Mesenchymal stem cell (in vitro differentiated cells and primary cell): ENCODE measurements around the gene GTPBP3.

ENCODE experiments used
- DNase-seq: peaks from one replicate; pipeline ENCODE4 v3.0.0-alpha.2; 2013
- H2AFZ ChIP-seq: one replicate; pipeline ENCODE4 v1.6.1; 2013; ENCODE audit warnings: low read depth, mild to moderate bottlenecking, control low read depth, inconsistent platforms, low read length, moderate library complexity
- H2AK5ac ChIP-seq: 2 replicates; pipeline ENCODE4 v1.6.1; 2013; ENCODE audit warnings: low read length, moderate library complexity, mild to moderate bottlenecking, inconsistent platforms; ENCODE audit not compliant: severe bottlenecking
- H2BK120ac ChIP-seq: one replicate; pipeline ENCODE4 v1.6.1; 2013; ENCODE audit warnings: low read depth, mild to moderate bottlenecking, inconsistent platforms, low read length, moderate library complexity
- H2BK12ac ChIP-seq, 2 experiments: one replicate each; pipeline ENCODE4 v1.6.1; 2013; ENCODE audit warnings: inconsistent platforms in 2 of 2, low read length in 2 of 2, mild to moderate bottlenecking in 2 of 2, moderate library complexity in 2 of 2, control low read depth in 1 of 2
- H2BK15ac ChIP-seq: one replicate; pipeline ENCODE4 v1.6.1; 2013; ENCODE audit warnings: mild to moderate bottlenecking, low read depth, inconsistent platforms; ENCODE audit not compliant: poor library complexity, severe bottlenecking
- H2BK5ac ChIP-seq: 2 replicates; pipeline ENCODE4 v1.6.1; 2013; ENCODE audit warnings: low read depth, mild to moderate bottlenecking, low read length, control low read depth, inconsistent platforms; ENCODE audit not compliant: poor library complexity, severe bottlenecking
- H3K14ac ChIP-seq, 2 experiments: one replicate each; pipeline ENCODE4 v1.6.1; 2013; ENCODE audit warnings: inconsistent platforms in 2 of 2, low read length in 2 of 2, control low read depth in 1 of 2, mild to moderate bottlenecking in 1 of 2, moderate library complexity in 1 of 2
- H3K18ac ChIP-seq, 2 experiments: one replicate each; pipeline ENCODE4 v1.6.1; 2013; ENCODE audit warnings: inconsistent platforms in 2 of 2, low read length in 2 of 2, control low read depth in 1 of 2, low read depth in 1 of 2, mild to moderate bottlenecking in 1 of 2
- H3K23ac ChIP-seq, 2 experiments: one replicate each; pipeline ENCODE4 v1.6.1; 2013; ENCODE audit warnings: inconsistent platforms in 2 of 2, low read length in 2 of 2, mild to moderate bottlenecking in 2 of 2, moderate library complexity in 2 of 2, control low read depth in 1 of 2
- H3K27ac ChIP-seq: 2 replicates; pipeline ENCODE4 v1.5.1; 2013; ENCODE audit warnings: mild to moderate bottlenecking, moderate library complexity, low read length, control low read depth, inconsistent platforms; ENCODE audit not compliant: poor library complexity, severe bottlenecking
- H3K27me3 ChIP-seq, 2 experiments: 2 replicates each; pipeline versions ENCODE4 v1.6.1 to v1.7.0; 2013; ENCODE audit warnings: low read length in 2 of 2, mild to moderate bottlenecking in 2 of 2, moderate library complexity in 2 of 2, control low read depth in 1 of 2, inconsistent platforms in 1 of 2; ENCODE audit not compliant: control insufficient read depth in 1 of 2, insufficient read depth in 1 of 2
- H3K36me3 ChIP-seq, 2 experiments: 2 replicates each; pipeline versions ENCODE4 v1.6.1 to v1.7.0; 2013; ENCODE audit warnings: low read length in 2 of 2, control low read depth in 1 of 2, inconsistent platforms in 1 of 2, low read depth in 1 of 2, mild to moderate bottlenecking in 1 of 2; ENCODE audit not compliant: insufficient read depth in 2 of 2, control insufficient read depth in 1 of 2
- H3K4ac ChIP-seq, 2 experiments: one replicate each; pipeline ENCODE4 v1.6.1; 2013; ENCODE audit warnings: inconsistent platforms in 2 of 2, low read length in 2 of 2, mild to moderate bottlenecking in 2 of 2, moderate library complexity in 2 of 2, control low read depth in 1 of 2, low read depth in 1 of 2
- H3K4me1 ChIP-seq: 2 replicates; pipeline ENCODE4 v1.6.1; 2013; ENCODE audit warnings: low read depth, low read length, control low read depth; ENCODE audit not compliant: control insufficient read depth, insufficient read depth
- H3K4me2 ChIP-seq: 2 replicates; pipeline ENCODE4 v1.6.1; 2013; ENCODE audit warnings: low read length, mild to moderate bottlenecking, inconsistent platforms; ENCODE audit not compliant: poor library complexity, severe bottlenecking
- H3K4me3 ChIP-seq, 2 experiments: 2 replicates each; pipeline versions ENCODE4 v1.5.1 to v1.7.0; 2013; ENCODE audit warnings: low read length in 2 of 2, mild to moderate bottlenecking in 2 of 2, control low read depth in 1 of 2, low read depth in 1 of 2; ENCODE audit not compliant: insufficient read depth in 1 of 2
- H3K79me1 ChIP-seq: replicated peaks from 2 replicates; pipeline ENCODE4 v1.6.1; 2013; ENCODE audit warnings: mild to moderate bottlenecking, control low read depth, low read length, inconsistent platforms; ENCODE audit not compliant: poor library complexity, severe bottlenecking
- H3K9ac ChIP-seq: 2 replicates; pipeline ENCODE4 v1.7.0; 2013; ENCODE audit warnings: mild to moderate bottlenecking, low read length, moderate library complexity
- H3K9me3 ChIP-seq: 2 replicates; pipeline ENCODE4 v1.7.0; 2013; ENCODE audit warnings: mild to moderate bottlenecking, low read length; ENCODE audit not compliant: control insufficient read depth
- H4K8ac ChIP-seq: one replicate; pipeline ENCODE4 v1.6.1; 2013; ENCODE audit warnings: inconsistent platforms, mild to moderate bottlenecking, low read length, moderate library complexity
- H4K91ac ChIP-seq: one replicate; pipeline ENCODE4 v1.6.1; 2013; ENCODE audit warnings: mild to moderate bottlenecking, low read length, inconsistent platforms
- WGBS: methylation state at CpG from one replicate; pipeline ENCODE4 v1.1.7; 2013; ENCODE audit warnings: mixed read lengths; 5-methylcytosine and 5-hydroxymethylcytosine counted together

The GTPBP3 gene

DNA sequence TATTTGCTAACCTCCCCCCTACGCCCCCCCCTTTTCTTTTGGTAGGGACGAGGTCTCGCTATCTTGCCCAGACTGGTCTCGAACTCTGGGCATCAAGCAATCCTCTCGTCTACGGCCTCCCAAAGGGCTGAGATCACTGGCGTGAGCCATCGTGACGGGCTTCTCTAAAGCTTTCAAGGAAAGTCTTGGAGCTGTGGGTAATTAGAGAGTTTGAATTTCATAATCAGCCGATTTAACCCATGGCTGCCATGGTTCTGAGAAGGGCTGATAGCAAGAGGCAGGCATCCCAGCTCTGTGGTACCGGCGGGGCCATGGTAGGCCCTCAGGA, 33.4 kb upstream of the GTPBP3 start:
- Histone ChIP-seq H3K18ac (no peak overlapping the region), H3K4me1 (peaks cover 31% of the 10 kb centered on the region), H2BK12ac (peak overlapping the region in 1 of 2 experiments; percentile 48), H3K27ac (no peak overlapping the region), H3K79me1 (peaks cover 34% of the 10 kb centered on the region), H3K27me3 (no peaks in the 10 kb centered on the region), H3K9ac (peak overlapping the region; percentile 17), H3K4me3 (peak overlapping the region in 1 of 2 experiments; percentile 77), H2BK120ac (no peak overlapping the region), H3K14ac (no peak overlapping the region), H4K91ac (no peak overlapping the region), H3K36me3 (peaks cover 0 to 26% of the 10 kb centered on the region in 2 experiments), H2AK5ac (peak overlapping the region; percentile 89), H2BK15ac (no peak overlapping the region), H2AFZ (no peak overlapping the region), H4K8ac (peak overlapping the region; percentile 95), H3K9me3 (no peaks in the 10 kb centered on the region), H3K4ac (peak overlapping the region in 1 of 2 experiments; percentile 45), H3K23ac (no peak overlapping the region), H3K4me2 (no peak overlapping the region), H2BK5ac (no peak overlapping the region)
- DNase-seq = no peak
- WGBS = 89% methylated on average over 12 of the region's 12 CpGs

DNA sequence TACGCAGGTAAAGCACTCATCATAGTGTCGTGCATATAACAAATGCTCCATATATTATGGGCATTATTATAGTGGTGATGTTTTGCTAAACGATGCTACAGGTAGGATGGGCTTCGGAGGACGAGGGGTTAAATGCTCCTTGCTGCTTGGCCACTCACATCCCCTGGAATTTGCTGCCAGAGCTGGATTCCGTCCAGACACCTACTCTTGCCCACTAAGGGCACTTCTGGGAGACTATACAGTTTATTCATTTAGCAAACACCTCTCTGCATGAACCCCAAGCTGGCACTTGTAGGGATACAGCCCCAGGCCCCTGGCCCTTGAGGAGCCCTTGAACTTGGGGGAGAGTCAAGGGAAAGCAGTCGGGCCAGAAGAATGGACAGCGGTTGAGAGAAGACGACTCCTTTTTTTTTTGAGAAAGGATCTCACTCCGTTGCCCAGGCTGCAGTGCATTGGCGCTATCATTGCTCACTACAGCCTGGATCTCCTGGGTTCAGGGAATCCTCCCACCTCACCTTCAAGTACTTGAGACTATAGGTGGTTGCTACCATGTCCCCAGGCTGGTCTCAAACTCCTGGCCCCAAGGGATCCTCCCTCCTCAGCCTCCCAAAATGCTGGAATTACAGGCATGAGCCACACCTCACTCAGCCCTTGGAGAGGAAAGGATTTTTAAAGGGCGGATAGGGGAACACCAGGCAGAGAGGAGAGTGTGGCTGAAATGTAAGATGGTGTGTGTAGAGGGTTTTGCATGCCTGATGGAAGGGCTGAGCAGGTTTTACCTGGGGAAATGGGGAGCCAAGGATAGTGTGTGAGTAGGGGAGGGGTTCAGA, 32.8 kb upstream of the GTPBP3 start:
- Histone ChIP-seq H3K79me1 (peaks cover 33% of the 10 kb centered on the region), H3K9ac (peak overlapping the region; percentile 94), H4K91ac (no peak overlapping the region), H3K4me3 (peak overlapping the region in 1 of 2 experiments; percentile 95), H3K9me3 (no peaks in the 10 kb centered on the region), H2BK12ac (peak overlapping the region; percentile 34 to 86), H2BK15ac (no peak overlapping the region), H3K18ac (peak overlapping the region in 1 of 2 experiments; percentile 50), H2BK5ac (no peak overlapping the region), H2AFZ (no peak overlapping the region), H3K36me3 (peaks cover 0 to 24% of the 10 kb centered on the region in 2 experiments), H4K8ac (no peak overlapping the region), H3K27ac (peak overlapping the region; percentile 78), H3K23ac (no peak overlapping the region), H3K4ac (peak overlapping the region in 1 of 2 experiments; percentile 62), H2BK120ac (no peak overlapping the region), H3K14ac (no peak overlapping the region), H3K4me2 (no peak overlapping the region), H3K4me1 (peaks cover 32% of the 10 kb centered on the region), H3K27me3 (no peaks in the 10 kb centered on the region), H2AK5ac (peak overlapping the region; percentile 36)
- DNase-seq = no peak
- WGBS = 92% methylated on average over 12 of the region's 12 CpGs

DNA sequence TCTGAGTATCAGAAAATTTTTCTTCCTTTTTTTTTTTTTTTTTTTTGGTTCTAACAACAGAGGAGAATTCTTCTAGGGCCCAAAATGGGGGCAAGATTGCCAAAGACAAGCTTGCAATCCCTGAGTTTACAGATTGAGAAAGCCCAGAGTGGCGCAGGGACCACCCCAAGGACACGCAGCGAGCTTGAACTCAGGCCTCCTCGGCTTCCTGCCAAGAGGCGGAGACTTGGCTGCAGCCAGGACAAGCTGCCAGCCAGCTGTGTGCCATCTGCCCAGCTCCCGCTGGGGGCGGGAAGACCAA, 32.2 kb upstream of the GTPBP3 start:
- no peak overlapping the region for H2BK12ac ChIP-seq
- H3K9me3 ChIP-seq = no peaks in the 10 kb centered on the region
- H3K9ac ChIP-seq = peak overlapping the region; percentile 94
- DNase-seq = no peak
- H3K27me3 ChIP-seq = no peaks in the 10 kb centered on the region
- no peak overlapping the region for H3K4me2 ChIP-seq
- peak overlapping the region in 1 of 2 experiments; percentile 95 for H3K4me3 ChIP-seq
- no peak overlapping the region for H2AK5ac ChIP-seq
- peaks cover 33% of the 10 kb centered on the region for H3K4me1 ChIP-seq
- peaks cover 0 to 19% of the 10 kb centered on the region in 2 experiments for H3K36me3 ChIP-seq
- no peak overlapping the region for H2BK120ac ChIP-seq
- peak overlapping the region; percentile 78 for H3K27ac ChIP-seq
- H4K8ac ChIP-seq = peak overlapping the region; percentile 62
- no peak overlapping the region for H3K14ac ChIP-seq
- WGBS = 4% methylated on average over 7 of the region's 7 CpGs
- H3K79me1 ChIP-seq = peaks cover 31% of the 10 kb centered on the region
- no peak overlapping the region for H3K23ac ChIP-seq
- H2AFZ ChIP-seq = peak overlapping the region; percentile 62
- H3K18ac ChIP-seq = no peak overlapping the region
- H2BK15ac ChIP-seq = no peak overlapping the region
- no peak overlapping the region for H2BK5ac ChIP-seq
- no peak overlapping the region for H4K91ac ChIP-seq
- H3K4ac ChIP-seq = no peak overlapping the region

DNA sequence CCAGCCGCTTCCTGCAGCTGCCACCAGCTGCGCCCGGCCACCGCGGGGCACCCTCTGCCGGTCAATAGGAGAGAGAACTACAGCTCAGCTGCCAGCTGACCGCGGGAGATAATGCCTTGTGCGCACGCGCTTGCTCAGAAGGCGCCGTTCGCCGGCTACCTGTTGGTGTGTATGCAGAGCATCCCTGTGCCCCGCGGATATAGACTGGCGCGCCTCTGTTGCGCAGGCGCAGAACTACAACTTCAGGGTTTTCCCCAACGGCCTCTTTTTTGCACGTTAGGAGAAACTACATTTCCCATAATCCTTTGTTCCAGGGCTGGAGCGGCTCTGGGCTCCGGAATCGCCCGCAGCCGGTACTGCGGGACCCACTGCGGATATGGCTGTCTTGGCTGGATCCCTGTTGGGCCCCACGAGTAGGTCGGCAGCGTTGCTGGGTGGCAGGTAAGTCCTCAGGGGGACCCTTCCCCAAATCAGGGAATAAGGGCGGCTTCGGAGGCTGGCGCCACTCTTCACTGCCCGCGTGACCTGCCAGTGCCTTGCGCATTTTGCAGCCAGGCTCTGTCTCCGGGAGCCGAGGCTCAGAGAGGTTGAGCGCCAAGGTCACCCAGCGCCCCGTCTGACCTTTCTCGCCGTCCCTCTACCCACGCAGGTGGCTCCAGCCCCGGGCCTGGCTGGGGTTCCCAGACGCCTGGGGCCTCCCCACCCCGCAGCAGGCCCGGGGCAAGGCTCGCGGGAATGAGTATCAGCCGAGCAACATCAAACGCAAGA, 31.7 kb upstream of the GTPBP3 start, which contains the start of gene MRPL34:
Gene MRPL34, plus strand, starts transcription at position 356 of the 768 bp plus-strand sequence. Its CDS starts 21 bp downstream, at position 377.
- Histone ChIP-seq H3K79me1 (peaks cover 28% of the 10 kb centered on the region), H3K27me3 (no peaks in the 10 kb centered on the region), H3K4me3 (peak within 1 kb of the TSS; percentile 80 to 95), H3K4ac (peak within 1 kb of the TSS; percentile 62 to 82), H3K14ac (peak within 1 kb of the TSS in 1 of 2 experiments; percentile 94), H2BK15ac (peak within 1 kb of the TSS; percentile 95), H3K36me3 (peaks cover 0 to 14% of the 10 kb centered on the region in 2 experiments), H3K9ac (peak within 1 kb of the TSS; percentile 94), H3K23ac (peak within 1 kb of the TSS; percentile 64 to 98), H3K18ac (peak within 1 kb of the TSS; percentile 90 to 96), H2BK12ac (peak within 1 kb of the TSS; percentile 61 to 86), H3K27ac (peak within 1 kb of the TSS; percentile 91), H2BK5ac (peak within 1 kb of the TSS; percentile 53), H2BK120ac (peak within 1 kb of the TSS; percentile 27), H3K4me1 (peaks cover 38% of the 10 kb centered on the region), H3K9me3 (no peaks in the 10 kb centered on the region), H4K91ac (peak within 1 kb of the TSS; percentile 96), H4K8ac (peak within 1 kb of the TSS; percentile 83), H2AFZ (peak within 1 kb of the TSS; percentile 80), H3K4me2 (peak within 1 kb of the TSS; percentile 78), H2AK5ac (peak within 1 kb of the TSS; percentile 36)
- 1% methylated on average over 53 of the region's 55 CpGs for WGBS
- peak; percentile 98 for DNase-seq
